WTC11 (cell line): ENCODE data around the gene SOWAHA. TPM values are rescaled to one million over a fixed set of nuclear protein-coding genes. Genes with fewer than 3 reads are reported as not detected.

ENCODE experiments used
- ATAC-seq: fragments of 200-7000 bp; cut with Tn5 transposase; 2 replicates; pipeline ENCODE4 v1.10.0; 2021; ENCODE audit warnings: mild to moderate bottlenecking, moderate library complexity
- CTCF ChIA-PET: fragments of 300-600 bp; sonication (Branson Sonifier 250); formaldehyde crosslinking; loops from one replicate; lab custom pipeline; 2021; ENCODE audit warnings: antibody characterized with exemption; lab: Charles Lee
- POLR2A ChIA-PET: fragments of 350-600 bp; sonication (Branson Sonifier 250); formaldehyde crosslinking; loops from one replicate; lab custom pipeline; 2021; ENCODE audit warnings: antibody characterized with exemption; lab: Charles Lee
- DNase-seq: peaks from one replicate; pipeline ENCODE4 v3.0.0; 2021; ENCODE audit warnings: low spot score
- H3K27ac Mint-ChIP-seq: 2 replicates; pipeline ENCODE4 v1.8.0; 2021; ENCODE audit warnings: mixed read lengths
- H3K27me3 Mint-ChIP-seq: 2 replicates; pipeline ENCODE4 v1.8.0; 2021; ENCODE audit warnings: low read depth, mild to moderate bottlenecking, moderate library complexity, mixed read lengths
- H3K36me3 Mint-ChIP-seq: 2 replicates; pipeline ENCODE4 v1.8.0; 2021; ENCODE audit warnings: mixed read lengths
- H3K4me1 Mint-ChIP-seq: 2 replicates; pipeline ENCODE4 v1.8.0; 2022; ENCODE audit warnings: mixed read lengths
- H3K4me3 Mint-ChIP-seq: 2 replicates; pipeline ENCODE4 v1.8.0; 2021; ENCODE audit warnings: mild to moderate bottlenecking, moderate library complexity, mixed read lengths
- H3K9me3 Mint-ChIP-seq: 2 replicates; pipeline ENCODE4 v1.8.0; 2021; ENCODE audit warnings: mixed read lengths
- ATF1 ChIP-seq: sonication (generic); formaldehyde crosslinking; IDR thresholded peaks from 2 replicates; pipeline ENCODE4 v1.8.1; 2023; ENCODE audit warnings: mild to moderate bottlenecking, moderate library complexity, missing genetic modification reagents
- E2F4 ChIP-seq: sonication (generic); formaldehyde crosslinking; IDR thresholded peaks from 2 replicates; pipeline ENCODE4 v1.8.1; 2022; ENCODE audit warnings: low read depth, mild to moderate bottlenecking, moderate library complexity, missing genetic modification reagents, borderline replicate concordance
- E2F5 ChIP-seq: sonication (generic); formaldehyde crosslinking; IDR thresholded peaks from 2 replicates; pipeline ENCODE4 v1.8.1; 2022; ENCODE audit warnings: mild to moderate bottlenecking, moderate library complexity, missing genetic modification reagents
- EMX1 ChIP-seq: fragments of 250-450 bp; sonication (Bioruptor Pico); IDR thresholded peaks from 2 replicates; pipeline ENCODE4 v1.8.0; 2021; ENCODE audit warnings: mild to moderate bottlenecking
- ESRRA ChIP-seq: sonication (generic); formaldehyde crosslinking; IDR thresholded peaks from 2 replicates; pipeline ENCODE4 v1.8.1; 2022; ENCODE audit warnings: mild to moderate bottlenecking, missing genetic modification reagents, borderline replicate concordance
- FOXJ3 ChIP-seq: sonication (generic); formaldehyde crosslinking; IDR thresholded peaks from 2 replicates; pipeline ENCODE4 v1.9.0; 2021; ENCODE audit warnings: missing genetic modification reagents, mild to moderate bottlenecking, borderline replicate concordance
- FOXP1 ChIP-seq: sonication (generic); formaldehyde crosslinking; IDR thresholded peaks from 2 replicates; pipeline ENCODE4 v1.8.0; 2022; ENCODE audit warnings: missing genetic modification reagents, mild to moderate bottlenecking, moderate library complexity, borderline replicate concordance
- GABPB1 ChIP-seq: sonication (generic); formaldehyde crosslinking; IDR thresholded peaks from 2 replicates; pipeline ENCODE4 v1.8.1; 2023; ENCODE audit warnings: mild to moderate bottlenecking, missing genetic modification reagents
- HMGXB4 ChIP-seq: sonication (generic); formaldehyde crosslinking; IDR thresholded peaks from 2 replicates; pipeline ENCODE4 v1.8.1; 2023; ENCODE audit warnings: mild to moderate bottlenecking, moderate library complexity, missing genetic modification reagents
- MAX ChIP-seq: sonication (generic); formaldehyde crosslinking; IDR thresholded peaks from 2 replicates; pipeline ENCODE4 v1.8.0; 2022; ENCODE audit warnings: mild to moderate bottlenecking, missing genetic modification reagents
- MYBL2 ChIP-seq: sonication (generic); formaldehyde crosslinking; IDR thresholded peaks from 2 replicates; pipeline ENCODE4 v1.8.1; 2023; ENCODE audit warnings: mild to moderate bottlenecking, moderate library complexity, missing genetic modification reagents
- NFYB ChIP-seq: sonication (generic); formaldehyde crosslinking; conservative IDR thresholded peaks from 2 replicates; pipeline ENCODE4 v1.8.0; 2022; ENCODE audit warnings: low read depth, missing genetic modification reagents
- PREB ChIP-seq: sonication (generic); formaldehyde crosslinking; IDR thresholded peaks from 2 replicates; pipeline ENCODE4 v1.8.1; 2022; ENCODE audit warnings: mild to moderate bottlenecking, missing genetic modification reagents, moderate library complexity, borderline replicate concordance
- PRRX2 ChIP-seq: fragments of 250-450 bp; sonication (Bioruptor Pico); IDR thresholded peaks from 2 replicates; pipeline ENCODE4 v1.8.0; 2021; ENCODE audit warnings: mild to moderate bottlenecking
- RELA ChIP-seq: sonication (generic); formaldehyde crosslinking; IDR thresholded peaks from 2 replicates; pipeline ENCODE4 v1.8.1; 2022; ENCODE audit warnings: missing genetic modification reagents, mild to moderate bottlenecking, borderline replicate concordance
- SMAD3 ChIP-seq: sonication (generic); formaldehyde crosslinking; IDR thresholded peaks from 2 replicates; pipeline ENCODE4 v1.8.0; 2022; ENCODE audit warnings: missing genetic modification reagents, mild to moderate bottlenecking, borderline replicate concordance
- USF1 ChIP-seq: sonication (generic); formaldehyde crosslinking; IDR thresholded peaks from 2 replicates; pipeline ENCODE4 v1.8.0; 2022; ENCODE audit warnings: mild to moderate bottlenecking, missing genetic modification reagents
- USF2 ChIP-seq: sonication (generic); formaldehyde crosslinking; IDR thresholded peaks from 2 replicates; pipeline ENCODE4 v1.8.1; 2023; ENCODE audit warnings: mild to moderate bottlenecking, missing genetic modification reagents, moderate library complexity
- ZMAT4 ChIP-seq: fragments of 250-450 bp; sonication (Bioruptor Pico); IDR thresholded peaks from 2 replicates; pipeline ENCODE4 v1.9.0; 2021; ENCODE audit warnings: mild to moderate bottlenecking
- ZNF121 ChIP-seq: sonication (generic); formaldehyde crosslinking; IDR thresholded peaks from 2 replicates; pipeline ENCODE4 v1.8.0; 2023; ENCODE audit warnings: missing genetic modification reagents
- ZNF671 ChIP-seq: fragments of 250-450 bp; sonication (Bioruptor Pico); IDR thresholded peaks from 2 replicates; pipeline ENCODE4 v1.8.0; 2021; ENCODE audit warnings: mild to moderate bottlenecking
- total RNA-seq: library from RNA; stranded (reverse); gene quantifications from 3 replicates; pipeline ENCODE4 v1.2.3, GENCODE V29; 2021

Gene SOWAHA
- total RNA-seq, 1 experiment from 2014 or later: 0.11 TPM

- TF ChIP-seq FOXJ3 (CRISPR knock-in tag) (no peak), NFYB (CRISPR knock-in tag) (no peak), ZNF121 (CRISPR knock-in tag) (no peak), MAX (CRISPR knock-in tag) (no peak), MYBL2 (CRISPR knock-in tag) (0 out of 2 replicates have a peak, but pooled peaks have one; percentile 56), ZNF671 (CRISPR knock-in tag) (no peak), PRRX2 (CRISPR knock-in tag) (no peak), E2F5 (CRISPR knock-in tag) (peak; percentile 82), ESRRA (CRISPR knock-in tag) (no peak), RELA (peak; percentile 59; the same call in 1 of the 2 replicates), FOXP1 (CRISPR knock-in tag) (peak; percentile 36; the same call in 1 of the 2 replicates), E2F4 (no peak), SMAD3 (no peak; the same call in 1 of the 2 replicates), ZMAT4 (CRISPR knock-in tag) (no peak)
- TF ChIP-seq, all 79 proteins: peak for 11
Observed at GRCh38 chr5:132825033-132825833, 12.1 kb downstream of the SOWAHA start (continued).

GRCh38 chr5:132825834-132826391 lies 12.8 kb downstream of the SOWAHA start:
- POLR2A ChIA-PET: interaction anchor here (0.6 to 1.6 kb wide), 4 partner anchors 13 to 58 kb away, joined by 3 to 13 read pairs (median 3); partner anchors contain the start of genes GDF9, SOWAHA and UQCRQ
- TF ChIP-seq MAX (CRISPR knock-in tag) (0 out of 2 replicates have a peak, but pooled peaks have one; percentile 45), ATF1 (CRISPR knock-in tag) (peak; percentile 60; the same call in 1 of the 2 replicates), EMX1 (CRISPR knock-in tag) (no peak)
- H3K27me3 Mint-ChIP-seq: peaks cover 70% of the 10 kb centered on the region
- H3K9me3 Mint-ChIP-seq: no peaks in the 10 kb centered on the region
- peaks cover 12% of the 10 kb centered on the region for H3K4me1 Mint-ChIP-seq
- H3K27ac Mint-ChIP-seq: no peak overlapping the region
- no peaks in the 10 kb centered on the region for H3K36me3 Mint-ChIP-seq
- DNase-seq: peak; percentile 49
- CTCF ChIA-PET: interaction anchor here (0.6 to 3.7 kb wide), 15 partner anchors 9 to 148 kb away, joined by 3 to 26 read pairs (median 4); partner anchors contain the start of genes CCNI2, GDF9, KIF3A and SOWAHA
- H3K4me3 Mint-ChIP-seq: peak overlapping the region; percentile 52
- ATAC-seq: peak; percentile 6

- Mint-ChIP-seq H3K4me3 (peak overlapping the region; percentile 52), H3K36me3 (no peaks in the 10 kb centered on the region), H3K4me1 (peaks cover 18% of the 10 kb centered on the region), H3K9me3 (no peaks in the 10 kb centered on the region), H3K27ac (no peak overlapping the region), H3K27me3 (peaks cover 74% of the 10 kb centered on the region)
- ATAC-seq: no peak
- TF ChIP-seq PREB (CRISPR knock-in tag) (no peak), NFYB (CRISPR knock-in tag) (no peak), USF2 (CRISPR knock-in tag) (no peak), USF1 (CRISPR knock-in tag) (no peak), GABPB1 (CRISPR knock-in tag) (no peak), HMGXB4 (CRISPR knock-in tag) (no peak)
- DNase-seq: no peak
- ChIA-PET POLR2A (interaction anchor here (0.6 to 1.6 kb wide), 4 partner anchors 14 to 57 kb away, joined by 3 to 13 read pairs (median 3); partner anchors contain the start of genes GDF9, SOWAHA and UQCRQ), CTCF (interaction anchor here (0.7 to 3.7 kb wide), 12 partner anchors 9 to 300 kb away, joined by 3 to 26 read pairs (median 4); partner anchors contain the start of genes CCNI2, GDF9, SOWAHA and UQCRQ)
Observed at GRCh38 chr5:132826424-132827082, 13.5 kb downstream of the SOWAHA start.
